HCT116 (cell line): ENCODE results near the gene C14orf180. TPM values are rescaled to one million over a fixed set of nuclear protein-coding genes. Genes with fewer than 3 reads are reported as not detected.
A peak's percentile ranks its signal among the peaks of the same experiment; 100 is the strongest.

Experiments used
- ATAC-seq: fragments of 200-7000 bp; cut with Tn5 transposase; 2 replicates; pipeline ENCODE4 v1.9.1; 2020; ENCODE audit warnings: mild to moderate bottlenecking, moderate library complexity
- Bru-seq: library from RNA; stranded (reverse); fragments of 400-500 nt; gene quantifications from one replicate; lab custom pipeline; 2021; lab: Mats Ljungman, UMichigan
- BruChase-seq, 2 experiments: library from RNA; stranded (reverse); fragments of 400-500 nt; gene quantifications; one replicate each; lab custom pipeline; 2021; lab: Mats Ljungman, UMichigan
- BruUV-seq: library from RNA; stranded (reverse); fragments of 400-500 nt; replicated peaks from 2 replicates; lab custom pipeline; 2021; lab: Mats Ljungman, UMichigan
- CTCF ChIA-PET: fragments of 300-600 bp; sonication (Branson Sonifier 250); formaldehyde crosslinking; loops from one replicate; lab custom pipeline; 2021; ENCODE audit warnings: antibody characterized with exemption; lab: Charles Lee
- POLR2A ChIA-PET: fragments of 300-600, 350-600 bp; sonication (Branson Sonifier 250); formaldehyde crosslinking; loops from one replicate; lab custom pipeline; 2021; ENCODE audit warnings: antibody characterized with exemption; lab: Charles Lee
- RAD21 ChIA-PET, 2 experiments: fragments of 300-600 bp; sonication (Branson Sonifier 250); formaldehyde crosslinking; loops; one replicate each; lab custom pipeline; 2023; ENCODE audit warnings: low total read pairs in 2 of 2; ENCODE audit not compliant: uncharacterized antibody in 2 of 2, unreplicated experiment in 2 of 2, low non-redundant PET in 1 of 2; lab: Charles Lee
- DNase-seq: peaks from one replicate; pipeline ENCODE4 v3.0.0-alpha.2; 2010; ENCODE audit warnings: low read depth, low spot score
- H2AFZ ChIP-seq: fragments of 200-600 bp; shearing (Covaris generic), sonication (generic); 2 replicates; pipeline ENCODE4 v1.6.1; 2017; ENCODE audit warnings: low read depth, mixed run types, mixed read lengths, antibody characterized with exemption, low read length; ENCODE audit not compliant: poor library complexity, severe bottlenecking
- H3K27ac ChIP-seq: 2 replicates; pipeline ENCODE4 v1.5.1; 2012; ENCODE audit warnings: low read depth, low read length
- H3K27me3 ChIP-seq: fragments of 200-600 bp; sonication (generic); 2 replicates; pipeline ENCODE4 v1.6.1; 2016; ENCODE audit warnings: mixed run types, low read length, mixed read lengths; ENCODE audit not compliant: insufficient read depth
- H3K36me3 ChIP-seq, 2 experiments: fragments of 200-500 bp in 1 of 2; fragments of 200-600 bp in 1 of 2; sonication (Bioruptor generic) in 1 of 2; sonication (generic) in 1 of 2; 2 replicates each; pipeline versions ENCODE4 v1.5.1 to v1.6.1; 2014 to 2016; ENCODE audit warnings: low read length in 2 of 2, inconsistent platforms in 1 of 2, mixed read lengths in 1 of 2, mixed run types in 1 of 2; ENCODE audit not compliant: insufficient read depth in 2 of 2, control insufficient read depth in 1 of 2
- H3K4me1 ChIP-seq, 2 experiments: fragments of 200-600 bp in 1 of 2; sonication (generic) in 1 of 2; 2 replicates each; pipeline versions ENCODE4 v1.5.1 to v1.6.1; 2012 to 2017; ENCODE audit warnings: low read length in 2 of 2, inconsistent platforms in 1 of 2, mild to moderate bottlenecking in 1 of 2, mixed read lengths in 1 of 2, mixed run types in 1 of 2, moderate library complexity in 1 of 2; ENCODE audit not compliant: insufficient read depth in 2 of 2, control insufficient read depth in 1 of 2
- H3K4me2 ChIP-seq: fragments of 200-600 bp; sonication (generic); 2 replicates; pipeline ENCODE4 v1.6.1; 2017; ENCODE audit warnings: mixed run types, low read length, mixed read lengths
- H3K4me3 ChIP-seq, 2 experiments: fragments of 200-600 bp in 1 of 2; sonication (generic) in 1 of 2; replicated peaks in 1 of 2; 2 replicates each; pipeline ENCODE4 v1.5.1; 2011 to 2016; ENCODE audit warnings: low read length in 2 of 2, control low read depth in 1 of 2, low read depth in 1 of 2, mild to moderate bottlenecking in 1 of 2, mixed read lengths in 1 of 2, mixed run types in 1 of 2
- H3K79me2 ChIP-seq: fragments of 200-600 bp; sonication (generic); 2 replicates; pipeline ENCODE4 v1.6.1; 2017; ENCODE audit warnings: mild to moderate bottlenecking, mixed run types, low read length, moderate library complexity, mixed read lengths; ENCODE audit not compliant: insufficient read depth
- H3K9ac ChIP-seq: fragments of 200-600 bp; sonication (generic); 2 replicates; pipeline ENCODE4 v1.6.1; 2016; ENCODE audit warnings: low read length, mixed read lengths
- H3K9me2 ChIP-seq: fragments of 200-600 bp; sonication (generic), shearing (Covaris generic); 2 replicates; pipeline ENCODE4 v1.6.1; 2017; ENCODE audit warnings: mixed run types, mild to moderate bottlenecking, moderate library complexity; ENCODE audit not compliant: insufficient read depth
- H3K9me3 ChIP-seq, 2 experiments: fragments of 200-500 bp in 1 of 2; fragments of 200-600 bp in 1 of 2; sonication (Bioruptor generic) in 1 of 2; sonication (generic) in 1 of 2; 2 replicates each; pipeline ENCODE4 v1.6.1; 2014 to 2017; ENCODE audit warnings: low read length in 2 of 2, mixed read lengths in 2 of 2, inconsistent platforms in 1 of 2, low read depth in 1 of 2, mild to moderate bottlenecking in 1 of 2, mixed run types in 1 of 2, moderate library complexity in 1 of 2; ENCODE audit not compliant: control insufficient read depth in 1 of 2, insufficient read depth in 1 of 2
- H4K20me1 ChIP-seq: fragments of 200-600 bp; sonication (generic), shearing (Covaris generic); 2 replicates; pipeline ENCODE4 v1.6.1; 2017; ENCODE audit warnings: mixed run types, mild to moderate bottlenecking, moderate library complexity; ENCODE audit not compliant: insufficient read depth
- EGR1 ChIP-seq: IDR thresholded peaks from 2 replicates; pipeline ENCODE4 v1.6.1; 2012; ENCODE audit warnings: low read depth
- ELF1 ChIP-seq: IDR thresholded peaks from 2 replicates; pipeline ENCODE4 v1.6.1; 2012; ENCODE audit warnings: low read depth, borderline replicate concordance
- EZH2 ChIP-seq: fragments of 200-600 bp; sonication (generic); IDR thresholded peaks from 2 replicates; pipeline ENCODE4 v1.6.1; 2017; ENCODE audit warnings: antibody characterized with exemption, mixed run types
- EZH2phosphoT487 ChIP-seq: fragments of 200-600 bp; IDR thresholded peaks from 2 replicates; pipeline ENCODE4 v1.6.1; 2018; ENCODE audit warnings: antibody characterized with exemption, borderline replicate concordance
- FOSL1 ChIP-seq: IDR thresholded peaks from 2 replicates; pipeline ENCODE4 v1.6.1; 2012; ENCODE audit warnings: low read depth
- JUND ChIP-seq: IDR thresholded peaks from 2 replicates; pipeline ENCODE4 v1.6.1; 2012
- POLR2AphosphoS5 ChIP-seq: IDR thresholded peaks from 2 replicates; pipeline ENCODE4 v1.6.1; 2011; ENCODE audit warnings: mild to moderate bottlenecking, low read depth, low read length, moderate library complexity
- SRF ChIP-seq: IDR thresholded peaks from 2 replicates; pipeline ENCODE4 v1.6.1; 2012; ENCODE audit warnings: low read depth
- TCF7L2 ChIP-seq: IDR thresholded peaks from 2 replicates; pipeline ENCODE4 v1.7.0; 2011; ENCODE audit warnings: borderline replicate concordance, inconsistent platforms; ENCODE audit not compliant: insufficient read depth, insufficient read length; ENCODE audit errors: extremely low read depth
- ZFX ChIP-seq: fragments of 450-650 bp; IDR thresholded peaks from 2 replicates; pipeline ENCODE4 v1.6.1; 2017
- ZNF274 ChIP-seq: fragments of 200-500 bp; sonication (Bioruptor generic); IDR thresholded peaks from 2 replicates; pipeline ENCODE4 v1.6.1; 2014; ENCODE audit warnings: mild to moderate bottlenecking, low read depth, low read length, inconsistent platforms
- intact Hi-C: fragments of 100-400 bp; cut with micrococcal nuclease; formaldehyde crosslinking; loops from 2 replicates; pipeline ENCODE4 v1.10.0; 2022
- long read RNA-seq: library from polyadenylated mRNA; unstranded; transcript quantifications from one replicate; pipeline ENCODE4 v2.0.0, GENCODE V29; 2021; ENCODE audit not compliant: unreplicated experiment
- polyA plus RNA-seq: library from polyadenylated mRNA; unstranded; fragments of >200 nt; gene quantifications from 2 replicates; pipeline ENCODE4 v1.2.1, GENCODE V29; 2012; ENCODE audit warnings: missing spikeins
- total RNA-seq: library from RNA; stranded (reverse); gene quantifications from one replicate; pipeline ENCODE4 v1.2.1, GENCODE V29; 2021; ENCODE audit not compliant: unreplicated experiment
- TF ChIP-seq, protein P1 (sequence below): IDR thresholded peaks from 2 replicates; pipeline ENCODE4 v1.6.1; 2012
- TF ChIP-seq, protein P2 (sequence below): IDR thresholded peaks from 2 replicates; pipeline ENCODE4 v1.6.1; 2012; ENCODE audit warnings: low read depth

C14orf180 gene
- total RNA-seq = not detected
- not detected in 2 replicates for polyA plus RNA-seq
- not detected for Bru-seq, nascent RNA
- percentile 7 among the genes with signal in this experiment for BruChase-seq, experiment 1, labeled RNA remaining after a 6-hour chase
- BruChase-seq, experiment 2, labeled RNA remaining after a 2-hour chase = not detected
- long read RNA-seq = 0 reads

DNA sequence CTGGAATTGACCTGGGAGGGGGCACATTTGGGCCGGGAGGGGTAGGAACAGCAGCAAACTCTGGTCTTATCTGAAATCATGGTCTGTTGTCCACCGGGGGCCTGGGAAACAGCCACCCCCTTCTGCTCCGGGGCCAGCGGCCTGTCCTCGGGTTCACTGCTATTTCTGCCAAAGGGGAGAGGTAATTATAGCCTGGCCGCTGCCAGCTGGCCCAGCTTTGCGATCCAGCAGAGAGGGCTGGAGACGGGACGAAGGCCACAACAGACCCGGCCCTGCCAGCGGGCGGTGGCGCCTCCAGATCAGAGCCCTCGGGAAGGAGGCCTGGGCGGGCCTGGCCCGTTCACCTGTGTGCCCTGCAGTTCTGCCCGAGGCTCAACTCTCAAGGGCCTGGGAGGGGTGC, at the start of gene C14orf180:
Gene C14orf180 (plus strand): TSS at position 258 of the 400 bp plus-strand sequence. CDS start 6,667 bp downstream, outside the sequence.
- intact Hi-C loops = no loop called here
- ChIA-PET POLR2A (no interaction called here), RAD21 (no interaction called here), CTCF (no interaction called here)
- no peaks in the 10 kb centered on the region for H3K9me3 ChIP-seq
- ATAC-seq (no peak), DNase-seq (no peak)
- no peak within 1 kb of the TSS for H2AFZ ChIP-seq
- no peak within 1 kb of the TSS for H3K4me3 ChIP-seq
- H4K20me1 ChIP-seq = no peaks in the 10 kb centered on the region
- H3K4me2 ChIP-seq = no peak within 1 kb of the TSS
- TF ChIP-seq, protein P1, sequence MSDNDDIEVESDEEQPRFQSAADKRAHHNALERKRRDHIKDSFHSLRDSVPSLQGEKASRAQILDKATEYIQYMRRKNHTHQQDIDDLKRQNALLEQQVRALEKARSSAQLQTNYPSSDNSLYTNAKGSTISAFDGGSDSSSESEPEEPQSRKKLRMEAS = no peak
- TF ChIP-seq, protein P2, sequence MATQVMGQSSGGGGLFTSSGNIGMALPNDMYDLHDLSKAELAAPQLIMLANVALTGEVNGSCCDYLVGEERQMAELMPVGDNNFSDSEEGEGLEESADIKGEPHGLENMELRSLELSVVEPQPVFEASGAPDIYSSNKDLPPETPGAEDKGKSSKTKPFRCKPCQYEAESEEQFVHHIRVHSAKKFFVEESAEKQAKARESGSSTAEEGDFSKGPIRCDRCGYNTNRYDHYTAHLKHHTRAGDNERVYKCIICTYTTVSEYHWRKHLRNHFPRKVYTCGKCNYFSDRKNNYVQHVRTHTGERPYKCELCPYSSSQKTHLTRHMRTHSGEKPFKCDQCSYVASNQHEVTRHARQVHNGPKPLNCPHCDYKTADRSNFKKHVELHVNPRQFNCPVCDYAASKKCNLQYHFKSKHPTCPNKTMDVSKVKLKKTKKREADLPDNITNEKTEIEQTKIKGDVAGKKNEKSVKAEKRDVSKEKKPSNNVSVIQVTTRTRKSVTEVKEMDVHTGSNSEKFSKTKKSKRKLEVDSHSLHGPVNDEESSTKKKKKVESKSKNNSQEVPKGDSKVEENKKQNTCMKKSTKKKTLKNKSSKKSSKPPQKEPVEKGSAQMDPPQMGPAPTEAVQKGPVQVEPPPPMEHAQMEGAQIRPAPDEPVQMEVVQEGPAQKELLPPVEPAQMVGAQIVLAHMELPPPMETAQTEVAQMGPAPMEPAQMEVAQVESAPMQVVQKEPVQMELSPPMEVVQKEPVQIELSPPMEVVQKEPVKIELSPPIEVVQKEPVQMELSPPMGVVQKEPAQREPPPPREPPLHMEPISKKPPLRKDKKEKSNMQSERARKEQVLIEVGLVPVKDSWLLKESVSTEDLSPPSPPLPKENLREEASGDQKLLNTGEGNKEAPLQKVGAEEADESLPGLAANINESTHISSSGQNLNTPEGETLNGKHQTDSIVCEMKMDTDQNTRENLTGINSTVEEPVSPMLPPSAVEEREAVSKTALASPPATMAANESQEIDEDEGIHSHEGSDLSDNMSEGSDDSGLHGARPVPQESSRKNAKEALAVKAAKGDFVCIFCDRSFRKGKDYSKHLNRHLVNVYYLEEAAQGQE = no peak
- TF ChIP-seq SRF (no peak), ZNF274 (no peak), POLR2AphosphoS5 (no peak), ELF1 (no peak), EGR1 (no peak), EZH2phosphoT487 (no peak), EZH2 (no peak), JUND (no peak), ZFX (no peak), FOSL1 (no peak), TCF7L2 (no peak)
- no TSS peak for BruUV-seq
- no peaks in the 10 kb centered on the region for H3K36me3 ChIP-seq
- H3K27me3 ChIP-seq = no peaks in the 10 kb centered on the region
- no peaks in the 10 kb centered on the region for H3K9me2 ChIP-seq
- no peaks in the 10 kb centered on the region for H3K79me2 ChIP-seq
- no peak within 1 kb of the TSS for H3K9ac ChIP-seq
- no peak within 1 kb of the TSS for H3K27ac ChIP-seq
- H3K4me1 ChIP-seq = no peaks in the 10 kb centered on the region
